HG02759 (cell line): ENCODE measurements around the gene FASN.
"Not testable (repeated sequence)": the region's sequence is repeated elsewhere in the genome, so short reads cannot be mapped to it uniquely, and the experiment has no call there.

Experiments used
- ATAC-seq: cut with Tn5 transposase; IDR thresholded peaks from one replicate; pipeline ENCODE4 v1.9.1; 2021; ENCODE audit warnings: mild to moderate bottlenecking, moderate library complexity; ENCODE audit not compliant: unreplicated experiment

FASN gene

DNA sequence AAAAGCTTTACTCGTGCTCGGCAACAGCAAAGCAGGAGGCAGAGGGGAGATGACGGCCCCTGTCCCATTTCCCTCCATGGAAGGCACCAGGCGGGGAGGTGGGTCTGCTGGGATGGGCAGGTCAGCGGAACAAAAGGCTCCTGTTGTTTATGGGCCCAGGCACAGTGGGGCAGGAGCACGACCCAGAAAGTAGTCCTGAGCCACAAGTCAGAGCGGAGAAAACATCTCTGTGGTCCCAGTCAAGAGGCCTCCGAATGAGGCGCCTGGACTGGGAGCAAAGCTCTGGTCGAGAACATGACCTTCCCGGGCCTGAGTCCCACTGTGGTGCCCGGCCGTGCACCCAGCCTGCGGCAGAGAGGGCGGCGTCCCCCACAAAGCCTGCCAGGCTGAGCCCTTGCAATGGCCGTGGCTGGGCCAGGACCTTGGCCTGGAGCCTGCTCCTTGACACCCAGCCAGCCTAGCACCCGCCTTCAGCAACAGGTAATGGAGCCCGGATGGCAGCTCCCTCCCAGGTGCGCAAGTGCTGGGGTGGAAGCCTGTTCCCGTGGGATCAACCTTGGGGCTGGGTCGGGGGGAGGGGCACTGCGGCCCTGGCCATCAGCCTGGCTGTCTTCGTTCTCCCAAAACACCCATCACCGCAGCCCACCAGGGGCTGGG is 50.0 kb downstream of the FASN start:
- ATAC-seq, result no peak

DNA sequence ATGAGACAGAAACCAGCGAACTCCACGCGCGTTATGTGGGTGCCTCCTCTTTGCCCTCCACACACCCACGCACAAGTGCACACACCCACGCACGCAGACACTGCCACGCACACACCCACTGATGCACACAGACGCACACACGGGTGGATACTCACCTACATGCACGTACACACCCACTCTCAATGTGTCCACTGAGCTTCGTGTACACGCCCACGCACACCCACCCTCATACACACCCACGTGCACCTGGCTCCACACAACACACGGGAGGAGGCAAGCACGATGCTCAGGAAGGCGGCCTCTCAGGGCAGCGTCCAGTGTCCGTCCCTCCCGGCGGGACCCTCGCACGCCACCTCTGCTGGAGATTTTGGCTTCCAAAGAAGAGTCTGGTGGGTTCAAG is 50.7 kb downstream of the FASN start:
- no peak for ATAC-seq

DNA sequence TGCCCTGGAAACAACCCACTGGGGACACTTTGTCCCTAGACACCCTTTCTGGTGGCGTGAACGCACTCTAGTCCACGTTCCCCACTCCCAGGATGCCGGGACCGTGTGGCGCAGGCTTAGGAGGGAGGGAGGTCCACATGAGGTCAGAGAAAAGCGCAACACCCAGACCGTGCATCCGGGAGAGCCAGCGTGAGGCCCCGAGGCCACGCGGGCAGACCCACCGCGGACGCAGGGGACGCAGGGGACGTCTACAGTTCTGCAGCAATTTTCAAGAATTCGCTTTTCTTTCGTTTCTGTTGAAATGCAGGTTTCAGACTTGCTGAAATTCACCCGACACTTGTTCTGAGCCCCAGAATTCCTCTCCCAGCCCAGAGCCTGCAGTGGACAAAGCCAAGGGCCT is 51.1 kb downstream of the FASN start:
- no peak for ATAC-seq

GRCh38 chr17:82045936-82046484 is 52.0 kb downstream of the FASN start:
- no peak for ATAC-seq

DNA sequence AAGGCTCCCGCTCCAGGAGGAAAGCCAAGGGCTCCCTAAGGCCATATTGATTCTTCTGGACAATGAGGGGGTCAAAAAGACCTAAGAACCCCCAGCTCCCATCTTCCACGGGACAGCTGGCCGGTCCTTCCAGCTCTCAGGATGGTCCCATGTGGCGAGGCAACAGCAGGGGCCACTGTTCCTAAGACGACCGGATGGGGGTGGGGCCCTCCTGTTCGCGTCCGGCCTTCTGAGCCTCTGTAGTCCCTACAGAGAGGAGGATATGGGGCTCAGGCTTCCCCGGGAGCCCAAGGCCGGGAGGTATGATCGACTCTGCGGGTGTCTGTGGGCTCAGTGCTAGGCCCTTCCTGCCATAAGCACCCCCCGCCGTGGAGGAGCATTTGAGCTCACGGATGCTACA is 54.5 kb downstream of the FASN start:
- ATAC-seq, result no peak

- ATAC-seq, result no peak
Measured at GRCh38 chr17:82042649-82043048, 55.4 kb downstream of the FASN start.

DNA sequence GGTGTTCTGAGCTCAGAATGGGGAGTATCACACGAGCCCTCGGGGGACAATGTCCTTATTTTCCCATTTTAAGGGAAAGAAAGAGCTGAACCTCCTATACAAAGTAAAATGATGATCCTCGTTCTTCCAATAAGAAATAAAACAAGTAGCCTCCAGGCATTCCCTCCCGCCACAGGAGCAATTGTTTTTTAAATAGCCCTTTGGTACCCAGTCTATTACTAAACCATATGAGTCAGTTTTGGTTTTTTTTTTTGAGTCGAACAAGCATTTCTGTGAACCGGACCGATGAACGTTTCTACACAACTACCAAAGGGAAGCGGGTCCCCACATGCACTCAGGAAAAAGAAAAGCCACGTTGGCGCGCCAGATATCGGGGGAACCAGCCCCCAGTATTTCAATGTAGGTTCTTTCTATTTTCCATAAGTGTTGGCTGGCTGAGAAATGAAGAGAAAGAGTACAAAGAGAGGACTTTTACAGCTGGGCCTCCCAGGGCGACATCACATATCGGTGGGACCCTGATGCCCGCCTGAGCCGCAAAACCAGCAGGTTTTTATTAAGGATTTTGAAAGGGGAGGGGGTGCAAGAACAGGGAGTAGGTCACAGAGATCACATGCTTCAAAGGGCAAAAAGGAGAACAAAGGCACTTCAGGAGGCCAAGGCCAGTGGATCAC is 56.8 kb downstream of the FASN start:
- no peak for ATAC-seq

GRCh38 chr17:82039695-82040299 is 58.2 kb downstream of the FASN start:
- no peak for ATAC-seq

GRCh38 chr17:82038796-82039409 is 59.1 kb downstream of the FASN start:
- not testable (repeated sequence) for ATAC-seq

- no peak for ATAC-seq
Measured at GRCh38 chr17:82037889-82038195, 60.2 kb downstream of the FASN start.

GRCh38 chr17:82037092-82037888 is 60.7 kb downstream of the FASN start, which contains the start of gene DCXR:
TSS of gene DCXR (minus strand) at chr17:82037697. CDS start at chr17:82037682, 15 bp downstream.
- peak; percentile 92 for ATAC-seq

DNA sequence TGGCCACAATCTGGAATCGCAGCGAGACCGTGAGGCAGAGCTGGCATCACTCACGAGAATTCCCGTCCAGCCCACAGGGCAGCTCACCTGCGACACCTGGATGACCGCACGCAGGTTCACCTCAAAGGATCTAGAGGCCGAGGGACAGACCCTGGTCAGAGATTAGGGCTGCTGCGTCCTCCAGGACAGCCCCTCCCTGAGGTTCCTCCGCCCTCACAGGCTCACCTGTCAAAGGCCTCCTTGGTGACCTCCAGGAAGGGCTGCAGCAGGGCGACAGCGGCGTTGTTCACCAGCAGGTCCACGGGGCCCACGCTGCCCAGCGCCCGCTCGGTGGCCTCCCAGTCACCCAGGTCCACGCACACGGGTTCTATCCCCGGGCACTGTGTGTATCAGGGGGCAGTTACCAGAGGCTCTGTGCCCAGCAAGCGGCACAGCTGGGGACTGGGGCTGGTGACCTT is 61.4 kb downstream of the FASN start:
- ATAC-seq, result no peak

DNA sequence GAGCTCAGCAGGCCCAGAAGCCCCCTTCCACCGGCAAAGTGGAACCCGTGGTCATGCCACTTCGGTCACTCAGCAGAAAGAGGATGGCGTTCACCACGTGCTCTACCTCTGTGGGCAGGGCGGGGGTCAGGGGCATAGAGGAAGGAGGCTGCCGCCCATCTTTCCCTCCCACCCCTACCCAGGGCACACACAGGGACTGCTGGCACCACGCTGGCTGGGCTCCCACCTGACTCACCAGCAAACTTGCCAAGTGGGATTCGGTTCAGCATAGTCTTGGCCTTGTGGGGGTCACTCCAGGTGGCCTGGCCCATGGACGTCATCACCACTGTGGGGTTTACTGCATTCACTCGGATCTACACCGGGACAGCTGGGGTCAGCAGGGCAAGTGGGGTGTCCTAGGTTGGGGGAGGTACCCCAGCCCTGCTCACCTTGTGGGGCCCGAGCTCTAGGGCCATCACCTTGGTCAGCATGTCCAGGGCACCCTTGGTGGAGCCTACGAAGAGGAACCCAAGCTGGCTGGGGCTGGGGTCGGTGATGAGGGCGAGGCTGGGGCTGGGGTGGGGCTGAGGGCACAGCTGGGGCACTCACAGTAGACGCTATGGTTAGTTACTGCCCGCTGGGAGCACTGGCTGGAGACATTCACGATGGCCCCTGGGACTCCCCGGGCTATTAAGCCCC is 61.9 kb downstream of the FASN start:
- ATAC-seq, result no peak

DNA sequence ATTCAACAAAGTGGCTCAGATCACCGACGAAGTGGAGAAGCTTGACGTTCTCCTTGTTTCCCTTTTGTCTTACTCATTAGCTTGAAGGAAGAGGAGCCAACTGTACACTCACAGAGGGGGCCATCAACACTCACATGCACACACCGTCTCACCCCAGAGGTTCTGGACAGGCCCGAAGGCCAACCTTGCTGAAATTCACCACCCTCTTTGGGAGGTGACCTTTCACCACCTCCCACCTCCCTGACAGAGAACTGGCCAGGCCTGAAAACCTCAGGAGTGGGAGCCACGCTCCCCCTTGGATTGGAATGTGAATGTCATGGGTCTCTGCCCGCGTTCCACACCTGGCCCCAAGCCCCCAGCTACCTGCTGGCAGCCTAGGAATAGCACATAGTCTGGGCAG is 62.5 kb downstream of the FASN start:
- no peak for ATAC-seq

DNA sequence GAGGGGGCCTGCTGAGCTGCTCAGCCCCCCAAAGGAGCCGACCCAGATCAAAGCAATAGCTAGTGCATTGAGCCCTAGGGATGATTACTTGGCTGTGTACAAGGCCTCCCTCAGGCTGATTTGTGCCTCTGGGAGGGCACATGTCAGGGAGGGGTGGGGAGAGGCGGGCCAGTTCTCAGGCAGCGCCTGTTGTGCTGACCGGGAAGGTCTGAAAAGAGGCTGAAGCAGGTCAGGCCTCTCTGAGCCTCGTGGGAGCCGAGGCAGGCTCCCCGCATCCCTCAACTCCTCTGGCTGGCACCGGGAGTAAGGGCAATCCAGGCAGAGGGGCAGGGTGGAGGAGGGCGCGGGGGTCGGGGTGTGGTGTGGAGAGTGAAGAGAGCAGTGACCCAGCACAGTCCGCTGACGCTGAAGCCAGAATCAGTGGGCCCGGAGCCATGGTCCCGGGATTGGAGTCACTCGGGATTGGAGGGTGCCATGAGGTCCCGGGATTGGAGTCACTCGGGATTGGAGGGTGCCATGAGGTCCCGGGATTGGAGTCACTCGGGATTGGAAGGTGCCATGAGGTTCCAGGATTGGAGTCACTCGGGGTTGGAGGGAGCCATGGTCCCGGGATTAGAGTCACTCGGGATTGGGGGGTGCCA is 63.5 kb downstream of the FASN start:
- no peak for ATAC-seq

GRCh38 chr17:82033359-82034085 is 64.5 kb downstream of the FASN start:
- no peak for ATAC-seq

DNA sequence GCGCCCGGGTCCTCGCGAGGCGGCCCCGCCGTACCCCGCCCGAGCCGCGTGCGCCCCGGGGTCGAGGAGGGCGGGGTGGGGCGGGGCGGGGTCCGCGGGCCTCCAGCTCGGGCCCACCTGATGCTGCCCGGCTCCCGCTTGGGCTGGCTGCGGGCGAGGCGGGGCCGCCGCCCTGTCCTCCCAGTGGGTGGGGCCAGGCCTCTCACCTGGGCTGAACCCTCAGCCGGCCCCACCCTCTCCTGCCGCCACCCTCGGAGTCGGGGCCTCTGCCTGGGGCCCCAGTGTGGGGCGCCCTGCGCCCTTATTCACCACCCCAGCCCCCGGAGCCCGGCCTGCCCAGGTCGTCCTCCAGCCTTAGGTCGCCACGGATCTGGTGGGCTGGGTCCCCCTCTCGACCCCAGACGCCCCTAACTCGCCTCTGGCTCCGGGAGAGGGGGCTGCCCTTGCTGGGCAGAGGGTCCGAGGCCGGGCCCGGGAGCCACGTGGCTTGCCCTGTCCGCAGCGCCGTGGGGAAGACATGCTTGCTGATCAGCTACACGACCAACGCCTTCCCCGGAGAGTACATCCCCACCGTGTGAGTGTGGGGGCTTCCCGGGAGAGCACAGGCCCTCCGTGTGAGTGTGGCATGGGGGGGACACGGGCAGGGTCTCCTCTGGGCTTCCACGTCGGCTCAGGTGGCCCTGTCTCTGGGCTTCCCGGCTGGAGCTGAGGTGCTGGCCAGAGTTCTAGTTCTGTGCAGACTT is 66.0 kb downstream of the FASN start:
- ATAC-seq, result no peak

DNA sequence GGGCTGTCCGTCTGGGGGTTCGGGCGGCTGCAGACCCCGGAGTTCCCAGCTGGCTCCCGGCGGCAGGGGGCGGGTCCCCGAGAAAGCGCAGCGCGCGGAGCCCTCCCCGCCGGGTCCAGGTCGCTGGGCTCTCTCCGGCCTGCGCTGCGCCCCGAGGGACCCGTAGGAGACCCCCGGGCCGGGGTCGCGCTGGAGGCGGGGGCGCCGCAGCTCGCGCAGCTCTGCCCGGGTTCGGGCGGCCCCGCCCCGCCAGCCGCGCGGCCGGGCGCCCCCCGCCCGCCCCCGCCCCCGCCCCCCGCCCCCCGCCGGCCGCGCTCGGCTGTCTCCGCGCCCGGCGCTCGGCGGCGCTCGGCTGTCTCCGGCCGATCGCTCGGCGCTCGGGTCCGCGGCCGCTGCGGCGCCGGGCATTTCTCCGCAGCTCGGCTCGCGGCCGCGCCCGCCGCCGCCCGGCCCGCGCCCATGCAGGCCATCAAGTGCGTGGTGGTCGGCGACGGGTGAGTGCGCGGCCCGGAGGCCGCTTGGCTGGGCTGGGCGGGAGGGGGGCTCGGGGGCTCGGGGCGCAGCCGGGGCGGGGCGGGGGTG is 66.6 kb downstream of the FASN start, which contains the start of gene RAC3:
Gene RAC3, plus strand, starts transcription at position 376 of the 582 bp plus-strand sequence. Its CDS starts 84 bp downstream, at position 460.
- peak; percentile 26 for ATAC-seq
